ENCODE results near the gene ETDA.

The ETDA gene

DNA sequence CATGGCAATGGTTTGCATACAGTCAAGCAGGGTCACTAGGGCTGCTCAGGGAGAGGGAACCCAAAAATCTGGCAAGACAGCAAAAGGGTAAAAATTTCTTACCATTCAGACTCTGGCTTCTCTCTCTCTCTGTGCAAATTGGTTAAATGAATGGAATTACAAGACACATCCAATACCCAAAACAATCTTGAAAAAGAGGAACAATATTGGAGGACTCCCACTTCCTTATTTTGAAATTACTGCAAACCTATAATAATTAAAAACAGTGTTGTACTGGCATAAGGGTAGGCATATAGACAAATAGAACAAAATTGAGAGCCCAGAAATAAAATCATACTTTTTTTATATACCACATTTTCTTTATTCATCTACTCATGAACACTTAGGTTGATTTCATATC, 24.1 kb downstream of the ETDA start:
- Histone ChIP-seq H3K27me3 (ENCODE audit: control insufficient read depth in 1 of 2, insufficient read depth in 2 of 2, low read length in 2 of 2) (no peaks in the 10 kb centered on the region), H3K27ac (ENCODE audit: low read length) (no peak overlapping the region), H3K36me3 (ENCODE audit: control insufficient read depth in 2 of 2, insufficient read depth in 2 of 2, low read length in 2 of 2) (no peaks in the 10 kb centered on the region), H3K9ac (ENCODE audit: low read length in 2 of 2) (no peak overlapping the region), H3K4me1 (ENCODE audit: control insufficient read depth, insufficient read depth, low read length) (no peaks in the 10 kb centered on the region), H3K4me3 (ENCODE audit: low read length in 2 of 2) (no peak overlapping the region), H3K9me3 (ENCODE audit: control insufficient read depth in 2 of 2, low read length in 2 of 2) (peaks cover 0 to 3% of the 10 kb centered on the region in 2 donors)

- Histone ChIP-seq H3K27me3 (ENCODE audit: control insufficient read depth in 1 of 2, insufficient read depth in 2 of 2, low read length in 2 of 2) (no peaks in the 10 kb centered on the region), H3K9ac (ENCODE audit: low read length in 2 of 2) (no peak overlapping the region), H3K36me3 (ENCODE audit: control insufficient read depth in 2 of 2, insufficient read depth in 2 of 2, low read length in 2 of 2) (peaks cover 0 to 11% of the 10 kb centered on the region in 2 donors), H3K9me3 (ENCODE audit: control insufficient read depth in 2 of 2, low read length in 2 of 2) (peaks cover 21 to 42% of the 10 kb centered on the region in 2 donors), H3K27ac (ENCODE audit: low read length) (no peak overlapping the region), H3K4me3 (ENCODE audit: low read length in 2 of 2) (no peak overlapping the region), H3K4me1 (ENCODE audit: control insufficient read depth, insufficient read depth, low read length) (no peaks in the 10 kb centered on the region)
Measured at GRCh38 chrX:135287266-135287823, 35.5 kb downstream of the ETDA start.

DNA sequence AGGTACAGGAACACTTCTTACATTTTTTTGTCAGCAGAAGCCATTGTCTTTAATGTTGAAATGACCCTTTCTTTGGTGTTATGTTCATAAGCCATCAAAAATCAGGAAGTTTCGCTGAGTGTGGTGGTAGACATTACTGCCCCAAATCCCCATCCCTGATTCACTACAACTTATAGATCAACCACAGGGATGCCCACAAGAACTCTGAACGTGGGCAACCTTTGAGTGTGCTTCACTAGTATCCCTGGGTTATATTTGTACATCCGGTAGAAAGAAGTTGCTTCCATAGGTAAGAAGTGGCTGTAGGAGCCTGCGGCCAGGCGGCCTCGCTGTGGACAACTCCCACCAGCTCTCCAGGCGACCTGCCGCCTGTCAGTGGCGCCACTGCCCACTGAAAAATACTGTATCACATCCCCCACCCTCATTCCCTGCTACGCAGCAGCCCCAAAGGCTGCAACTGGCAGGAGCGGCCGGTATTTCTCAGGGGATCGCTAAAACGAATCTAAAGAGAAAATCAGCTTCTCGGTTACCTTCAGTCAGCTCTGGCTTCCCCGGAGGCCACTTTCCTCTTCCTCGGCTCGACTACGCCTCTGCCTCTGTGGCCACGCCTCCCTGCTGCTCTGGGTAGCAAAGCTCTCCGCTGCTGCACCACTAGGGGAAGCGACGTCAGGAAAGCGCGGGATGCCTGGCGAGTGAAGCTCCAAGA, 43.5 kb downstream of the ETDA start:
- no peaks in the 10 kb centered on the region for H3K4me1 ChIP-seq (ENCODE audit: control insufficient read depth, insufficient read depth, low read length)
- H3K9ac ChIP-seq (ENCODE audit: low read length in 2 of 2): peak overlapping the region in 1 of 2 donors; percentile 38
- H3K4me3 ChIP-seq (ENCODE audit: low read length in 2 of 2): peak overlapping the region; percentile 55 to 69
- H3K36me3 ChIP-seq (ENCODE audit: control insufficient read depth in 2 of 2, insufficient read depth in 2 of 2, low read length in 2 of 2): no peaks in the 10 kb centered on the region
- H3K27ac ChIP-seq (ENCODE audit: low read length): no peak overlapping the region
- H3K9me3 ChIP-seq (ENCODE audit: control insufficient read depth in 2 of 2, low read length in 2 of 2): no peaks in the 10 kb centered on the region
- H3K27me3 ChIP-seq (ENCODE audit: control insufficient read depth in 1 of 2, insufficient read depth in 2 of 2, low read length in 2 of 2): peaks cover 0 to 2% of the 10 kb centered on the region in 2 donors

DNA sequence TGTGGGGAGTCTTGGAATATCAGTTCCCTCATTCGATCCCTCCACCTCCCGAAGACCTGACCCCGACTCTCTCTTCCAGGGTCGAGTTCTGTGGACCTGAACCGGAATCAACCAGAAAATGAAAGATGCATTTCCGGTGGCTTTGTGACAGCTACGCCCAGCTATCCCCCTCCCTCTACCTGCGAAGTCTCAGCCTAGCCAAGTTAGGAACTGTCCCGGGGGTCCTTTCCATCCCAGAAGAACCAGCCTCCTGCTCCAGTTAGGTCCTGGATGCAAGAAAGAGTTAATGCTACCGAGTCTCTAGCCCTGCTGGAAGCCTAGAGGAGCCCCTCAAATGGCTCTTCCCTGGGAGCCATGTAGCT, 44.1 kb downstream of the ETDA start:
- Histone ChIP-seq H3K9me3 (ENCODE audit: control insufficient read depth in 2 of 2, low read length in 2 of 2) (no peaks in the 10 kb centered on the region), H3K36me3 (ENCODE audit: control insufficient read depth in 2 of 2, insufficient read depth in 2 of 2, low read length in 2 of 2) (no peaks in the 10 kb centered on the region), H3K27me3 (ENCODE audit: control insufficient read depth in 1 of 2, insufficient read depth in 2 of 2, low read length in 2 of 2) (peaks cover 0 to 2% of the 10 kb centered on the region in 2 donors), H3K9ac (ENCODE audit: low read length in 2 of 2) (peak overlapping the region in 1 of 2 donors; percentile 38), H3K27ac (ENCODE audit: low read length) (no peak overlapping the region), H3K4me1 (ENCODE audit: control insufficient read depth, insufficient read depth, low read length) (no peaks in the 10 kb centered on the region), H3K4me3 (ENCODE audit: low read length in 2 of 2) (peak overlapping the region; percentile 55 to 69)

GRCh38 chrX:135302269-135302873, 50.5 kb downstream of the ETDA start:
- H3K27ac ChIP-seq (ENCODE audit: low read length): no peak overlapping the region
- H3K4me1 ChIP-seq (ENCODE audit: control insufficient read depth, insufficient read depth, low read length): no peaks in the 10 kb centered on the region

More at GRCh38 chrX:135302269-135302873, 50.5 kb downstream of the ETDA start:
- Histone ChIP-seq H3K9ac (ENCODE audit: low read length in 2 of 2) (no peak overlapping the region), H3K9me3 (ENCODE audit: control insufficient read depth in 2 of 2, low read length in 2 of 2) (no peaks in the 10 kb centered on the region), H3K4me3 (ENCODE audit: low read length in 2 of 2) (no peak overlapping the region), H3K27me3 (ENCODE audit: control insufficient read depth in 1 of 2, insufficient read depth in 2 of 2, low read length in 2 of 2) (peaks cover 0 to 4% of the 10 kb centered on the region in 2 donors), H3K36me3 (ENCODE audit: control insufficient read depth in 2 of 2, insufficient read depth in 2 of 2, low read length in 2 of 2) (no peaks in the 10 kb centered on the region)
